Measurements from ENCODE around the gene LRRC27.

The LRRC27 gene

GRCh38 chr10:132301371-132302330 is 30.3 kb upstream of the LRRC27 start:
- DNase-seq (ENCODE audit: low read depth in 3 of 3): no peak

- no peak for DNase-seq (ENCODE audit: low read depth in 3 of 3)
Measured at GRCh38 chr10:132302421-132303310, 29.3 kb upstream of the LRRC27 start.

GRCh38 chr10:132303361-132304115 is 28.5 kb upstream of the LRRC27 start:
- no peak for DNase-seq (ENCODE audit: low read depth in 3 of 3)

GRCh38 chr10:132304756-132305509 is 27.1 kb upstream of the LRRC27 start:
- DNase-seq (ENCODE audit: low read depth in 3 of 3): no peak

GRCh38 chr10:132305654-132306342 is 26.2 kb upstream of the LRRC27 start:
- DNase-seq (ENCODE audit: low read depth in 3 of 3): no peak

GRCh38 chr10:132306343-132306685 is 25.7 kb upstream of the LRRC27 start:
- no peak for DNase-seq (ENCODE audit: low read depth in 3 of 3)

GRCh38 chr10:132306864-132307751 is 24.9 kb upstream of the LRRC27 start:
- peak in 2 of 3 experiments; percentile 30 to 37 for DNase-seq (ENCODE audit: low read depth in 3 of 3)

- DNase-seq (ENCODE audit: low read depth in 3 of 3): peak; percentile 87 to 89 (median 88)
Measured at GRCh38 chr10:132307823-132308586, 24.0 kb upstream of the LRRC27 start, which contains the start of gene STK32C. STK32C (minus strand) TSS chr10:132307950; CDS start chr10:132307833, 117 bp downstream.

GRCh38 chr10:132308587-132309470 is 23.2 kb upstream of the LRRC27 start:
- no peak for DNase-seq (ENCODE audit: low read depth in 3 of 3)

GRCh38 chr10:132309471-132309865 is 22.5 kb upstream of the LRRC27 start:
- no peak for DNase-seq (ENCODE audit: low read depth in 3 of 3)

- DNase-seq (ENCODE audit: low read depth in 3 of 3): no peak
Measured at GRCh38 chr10:132309879-132310591, 22.0 kb upstream of the LRRC27 start.

- no peak for DNase-seq (ENCODE audit: low read depth in 3 of 3)
Measured at GRCh38 chr10:132310701-132311337, 21.2 kb upstream of the LRRC27 start.

GRCh38 chr10:132311338-132311939 is 20.6 kb upstream of the LRRC27 start:
- no peak for DNase-seq (ENCODE audit: low read depth in 3 of 3)

GRCh38 chr10:132313305-132313704 is 18.7 kb upstream of the LRRC27 start:
- DNase-seq (ENCODE audit: low read depth in 3 of 3): no peak

GRCh38 chr10:132313865-132314264 is 18.1 kb upstream of the LRRC27 start:
- no peak for DNase-seq (ENCODE audit: low read depth in 3 of 3)

- no peak for DNase-seq (ENCODE audit: low read depth in 3 of 3)
Measured at GRCh38 chr10:132314336-132314735, 17.7 kb upstream of the LRRC27 start.
